GM08714 (cell line): ENCODE results near the gene MRFAP1L1.
"Not testable (repeated sequence)": the region's sequence is repeated elsewhere in the genome, so short reads cannot be mapped to it uniquely, and the experiment has no call there.

Experiments
- H3K4me3 ChIP-seq: fragments of 200-500 bp; sonication (Bioruptor generic); 2 replicates; pipeline ENCODE4 v1.5.1; 2014; ENCODE audit warnings: mild to moderate bottlenecking, low read length, inconsistent platforms
- ZNF274 ChIP-seq: IDR thresholded peaks from 2 replicates; pipeline ENCODE4 v1.6.1; 2012; ENCODE audit warnings: mild to moderate bottlenecking, low read depth, low read length

The MRFAP1L1 gene

GRCh38 chr4:6727081-6727942, 17.6 kb upstream of the MRFAP1L1 start:
- H3K4me3 ChIP-seq, result no peak overlapping the region
- no peak for TF ChIP-seq ZNF274

GRCh38 chr4:6725427-6725961, 15.8 kb upstream of the MRFAP1L1 start:
- H3K4me3 ChIP-seq, result not testable (repeated sequence)

- TF ChIP-seq ZNF274, result no peak
- no peak overlapping the region for H3K4me3 ChIP-seq
Measured at GRCh38 chr4:6724421-6725111, 14.9 kb upstream of the MRFAP1L1 start.

- H3K4me3 ChIP-seq, result no peak overlapping the region
- TF ChIP-seq ZNF274, result no peak
Measured at GRCh38 chr4:6723851-6724250, 14.2 kb upstream of the MRFAP1L1 start.

GRCh38 chr4:6722891-6723290, 13.2 kb upstream of the MRFAP1L1 start:
- no peak overlapping the region for H3K4me3 ChIP-seq
- no peak for TF ChIP-seq ZNF274

GRCh38 chr4:6721121-6721520, 11.5 kb upstream of the MRFAP1L1 start:
- no peak overlapping the region for H3K4me3 ChIP-seq
- no peak for TF ChIP-seq ZNF274

- TF ChIP-seq ZNF274, result no peak
- H3K4me3 ChIP-seq, result no peak overlapping the region
Measured at GRCh38 chr4:6720202-6720699, 10.6 kb upstream of the MRFAP1L1 start.

GRCh38 chr4:6719611-6720179, 10.0 kb upstream of the MRFAP1L1 start:
- TF ChIP-seq ZNF274, result no peak
- H3K4me3 ChIP-seq, result no peak overlapping the region

GRCh38 chr4:6718932-6719610, 9.4 kb upstream of the MRFAP1L1 start:
- TF ChIP-seq ZNF274, result no peak
- H3K4me3 ChIP-seq, result no peak overlapping the region

- TF ChIP-seq ZNF274, result no peak
- peak overlapping the region; percentile 86 for H3K4me3 ChIP-seq
Measured at GRCh38 chr4:6716958-6717655, 7.4 kb upstream of the MRFAP1L1 start.

- H3K4me3 ChIP-seq, result peak within 1 kb of the TSS; percentile 86
- no peak for TF ChIP-seq ZNF274
Measured at GRCh38 chr4:6716018-6716911, 6.6 kb upstream of the MRFAP1L1 start, which contains the start of gene BLOC1S4. Gene BLOC1S4 (plus strand): TSS chr4:6716174. CDS start chr4:6716210, 36 bp downstream.

- peak overlapping the region; percentile 86; the same call in 1 of the 2 replicates for H3K4me3 ChIP-seq
- no peak for TF ChIP-seq ZNF274
Measured at GRCh38 chr4:6715704-6716017, 6.0 kb upstream of the MRFAP1L1 start.
